Tibial artery (tissue), 4 donors: ENCODE data around the gene RAB3C.

Source experiments
- DNase-seq, 2 donors: peaks; one replicate each; pipeline ENCODE4 v3.0.0-alpha.2; 2019
- H3K27ac ChIP-seq, 2 donors: fragments of 200-600 bp; sonication (generic) in 1 of 2; 1 replicate in 1 of 2; 2 replicates in 1 of 2; pipeline ENCODE4 v1.5.1; 2018 to 2019; ENCODE audit warnings: mild to moderate bottlenecking in 1 of 2
- H3K27me3 ChIP-seq, 2 donors: fragments of 200-600 bp; sonication (generic) in 1 of 2; one replicate each; pipeline versions ENCODE4 v1.5.1 to v1.6.0; 2016 to 2019
- H3K36me3 ChIP-seq, 3 donors: fragments of 200-600 bp; sonication (generic) in 2 of 3; one replicate each; pipeline ENCODE4 v1.5.1; 2016 to 2019; ENCODE audit warnings: mild to moderate bottlenecking in 2 of 3
- H3K4me1 ChIP-seq, 4 donors: fragments of 200-600 bp; sonication (generic) in 2 of 4; 1 replicate in 3 of 4; 2 replicates in 1 of 4; pipeline ENCODE4 v1.5.1; 2016 to 2019
- H3K4me3 ChIP-seq, 2 donors: fragments of 200-600 bp; sonication (generic) in 1 of 2; 1 replicate in 1 of 2; 2 replicates in 1 of 2; pipeline ENCODE4 v1.5.1; 2018 to 2019; ENCODE audit warnings: mild to moderate bottlenecking in 2 of 2
- H3K9me3 ChIP-seq, 3 donors: fragments of 200-600 bp; sonication (generic) in 1 of 3; one replicate each; pipeline ENCODE4 v1.5.1; 2016 to 2019
- CTCF ChIP-seq, 2 experiments: fragments of 200-600 bp in 1 of 2; fragments of 450-650 bp in 1 of 2; IDR thresholded peaks; one replicate each; pipeline ENCODE4 v1.5.1; 2017 to 2019; ENCODE audit warnings: antibody characterized with exemption in 2 of 2, mild to moderate bottlenecking in 1 of 2, moderate library complexity in 1 of 2
- intact Hi-C: fragments of 100-400 bp; cut with DNase I; formaldehyde crosslinking; loops from one replicate; pipeline ENCODE4 v1.15.0; 2023; ENCODE audit warnings: low total_unique reads

Gene RAB3C

GRCh38 chr5:58753446-58753845 is 170.6 kb downstream of the RAB3C start:
- no peaks in the 10 kb centered on the region for H3K4me1 ChIP-seq
- DNase-seq, result no peak
- no peaks in the 10 kb centered on the region for H3K9me3 ChIP-seq
- no peak overlapping the region for H3K27ac ChIP-seq
- intact Hi-C loops, result no loop called here
- TF ChIP-seq CTCF (IDR thresholded peaks at IDR 0.05), result no peak
- peaks cover 0 to 2% of the 10 kb centered on the region in 2 donors for H3K27me3 ChIP-seq
- no peak overlapping the region for H3K4me3 ChIP-seq
- H3K36me3 ChIP-seq, result no peaks in the 10 kb centered on the region

- intact Hi-C loops, result no loop called here
- no peaks in the 10 kb centered on the region for H3K4me1 ChIP-seq
- peaks cover 0 to 2% of the 10 kb centered on the region in 2 donors for H3K27me3 ChIP-seq
- no peak overlapping the region for H3K27ac ChIP-seq
- no peak for DNase-seq
- TF ChIP-seq CTCF (IDR thresholded peaks at IDR 0.05), result no peak
- H3K4me3 ChIP-seq, result no peak overlapping the region
- no peaks in the 10 kb centered on the region for H3K36me3 ChIP-seq
- H3K9me3 ChIP-seq, result no peaks in the 10 kb centered on the region
Measured at GRCh38 chr5:58754250-58754649, 171.4 kb downstream of the RAB3C start.

DNA sequence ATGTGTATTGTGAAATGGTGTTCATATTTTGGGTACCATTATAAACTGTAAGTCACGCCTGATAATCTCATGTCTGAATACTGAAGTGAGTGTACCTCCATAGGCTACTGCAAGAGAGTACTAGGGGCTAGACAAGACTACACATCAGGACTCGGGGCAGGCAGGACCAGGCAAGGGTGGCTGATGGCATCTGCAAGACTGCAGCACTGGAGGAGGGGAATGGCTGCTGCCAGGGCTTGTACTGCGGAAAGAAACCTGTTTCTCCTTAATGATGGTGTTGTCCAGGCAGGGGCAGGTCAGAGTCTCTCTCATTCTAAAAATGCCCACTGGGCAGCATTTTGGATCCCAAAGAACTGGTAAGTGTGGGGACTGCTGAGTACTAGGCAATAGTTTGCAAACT is 172.5 kb downstream of the RAB3C start:
- DNase-seq, result no peak
- peaks cover 0 to 2% of the 10 kb centered on the region in 2 donors for H3K27me3 ChIP-seq
- H3K4me3 ChIP-seq, result no peak overlapping the region
- no peaks in the 10 kb centered on the region for H3K9me3 ChIP-seq
- no peaks in the 10 kb centered on the region for H3K36me3 ChIP-seq
- no peak for TF ChIP-seq CTCF (IDR thresholded peaks at IDR 0.05)
- intact Hi-C loops, result no loop called here
- H3K4me1 ChIP-seq, result no peaks in the 10 kb centered on the region
- H3K27ac ChIP-seq, result no peak overlapping the region

- Histone ChIP-seq H3K9me3 (no peaks in the 10 kb centered on the region), H3K4me3 (peak overlapping the region in 1 of 2 donors; percentile 14), H3K36me3 (no peaks in the 10 kb centered on the region), H3K27me3 (no peaks in the 10 kb centered on the region), H3K4me1 (no peaks in the 10 kb centered on the region), H3K27ac (no peak overlapping the region)
- intact Hi-C loops, result no loop called here
- no peak for TF ChIP-seq CTCF (IDR thresholded peaks at IDR 0.05)
- DNase-seq, result no peak
Measured at GRCh38 chr5:58759745-58760144, 176.9 kb downstream of the RAB3C start.

GRCh38 chr5:58760222-58760621 is 177.3 kb downstream of the RAB3C start:
- Histone ChIP-seq H3K4me3 (no peak overlapping the region), H3K36me3 (no peaks in the 10 kb centered on the region), H3K9me3 (no peaks in the 10 kb centered on the region), H3K27me3 (no peaks in the 10 kb centered on the region), H3K4me1 (no peaks in the 10 kb centered on the region), H3K27ac (no peak overlapping the region)
- intact Hi-C loops, result no loop called here
- no peak for DNase-seq
- no peak for TF ChIP-seq CTCF (IDR thresholded peaks at IDR 0.05)

GRCh38 chr5:58761407-58761806 is 178.5 kb downstream of the RAB3C start:
- intact Hi-C loops, result no loop called here
- H3K36me3 ChIP-seq, result no peaks in the 10 kb centered on the region
- H3K27ac ChIP-seq, result no peak overlapping the region
- no peaks in the 10 kb centered on the region for H3K9me3 ChIP-seq
- no peak for DNase-seq
- TF ChIP-seq CTCF (IDR thresholded peaks at IDR 0.05), result no peak
- H3K4me3 ChIP-seq, result no peak overlapping the region
- no peaks in the 10 kb centered on the region for H3K4me1 ChIP-seq
- no peaks in the 10 kb centered on the region for H3K27me3 ChIP-seq
